Left renal pelvis (tissue), 4 donors: ENCODE measurements around the gene GABPB2. TPM values are rescaled to one million over a fixed set of nuclear protein-coding genes. Genes with fewer than 3 reads are reported as not detected.

Experiments used
- DNase-seq, 4 donors: peaks; one replicate each; pipeline ENCODE4 v3.0.0-alpha.2; 2013; ENCODE audit warnings: low read depth in 4 of 4, low spot score in 3 of 4
- polyA plus RNA-seq, 4 donors: library from polyadenylated mRNA; unstranded; fragments of 120-200 nt; gene quantifications; one replicate each; pipeline ENCODE4 v1.2.1, GENCODE V29; 2013; ENCODE audit not compliant: insufficient read length in 4 of 4

Gene GABPB2
- polyA plus RNA-seq, 4 donors = 10.4 to 14.1 (median 11.8) TPM

- DNase-seq = peak in 2 of 4 donors; percentile 39 to 50
These were observed 61.3 kb downstream of the GABPB2 start for GRCh38 chr1:151131701-151132334.

GRCh38 chr1:151132335-151133017 lies 61.9 kb downstream of the GABPB2 start:
- no peak for DNase-seq

GRCh38 chr1:151133018-151133806 lies 62.7 kb downstream of the GABPB2 start:
- DNase-seq = no peak

- no peak for DNase-seq
These were observed 63.8 kb downstream of the GABPB2 start for GRCh38 chr1:151134396-151134795.

GRCh38 chr1:151134991-151135390 lies 64.4 kb downstream of the GABPB2 start:
- no peak for DNase-seq

GRCh38 chr1:151135433-151136385 lies 65.1 kb downstream of the GABPB2 start:
- no peak for DNase-seq

GRCh38 chr1:151137789-151138188 lies 67.2 kb downstream of the GABPB2 start:
- no peak for DNase-seq

- no peak for DNase-seq
These were observed 72.0 kb downstream of the GABPB2 start for GRCh38 chr1:151142411-151143056.

GRCh38 chr1:151143057-151143435 lies 72.5 kb downstream of the GABPB2 start:
- no peak for DNase-seq

- no peak for DNase-seq
These were observed 73.4 kb downstream of the GABPB2 start for GRCh38 chr1:151143986-151144385.

- DNase-seq = no peak
These were observed 74.1 kb downstream of the GABPB2 start for GRCh38 chr1:151144474-151145303.

- no peak for DNase-seq
These were observed 74.9 kb downstream of the GABPB2 start for GRCh38 chr1:151145304-151146071.

GRCh38 chr1:151146072-151146411 lies 75.5 kb downstream of the GABPB2 start:
- DNase-seq = no peak

- peak in 3 of 4 donors; percentile 82 to 88 (median 87) for DNase-seq
These were observed 76.0 kb downstream of the GABPB2 start, which contains the start of gene SEMA6C for GRCh38 chr1:151146412-151147131. SEMA6C (minus strand) TSS chr1:151146631; CDS start chr1:151142621, 4,010 bp downstream.

GRCh38 chr1:151147132-151147503 lies 76.6 kb downstream of the GABPB2 start:
- DNase-seq = no peak

GRCh38 chr1:151147665-151148064 lies 77.1 kb downstream of the GABPB2 start:
- no peak for DNase-seq

GRCh38 chr1:151156515-151156819 lies 85.9 kb downstream of the GABPB2 start, which contains the start of gene TNFAIP8L2:
TNFAIP8L2 (plus strand) TSS chr1:151156649; CDS start chr1:151158698, 2,049 bp downstream.
- no peak for DNase-seq

GRCh38 chr1:151157067-151157531 lies 86.5 kb downstream of the GABPB2 start:
- DNase-seq = no peak
